GM18520 (cell line): ENCODE data around the gene PI4KA.
"Not testable (repeated sequence)": the region's sequence is repeated elsewhere in the genome, so short reads cannot be mapped to it uniquely, and the experiment has no call there.

Experiments
- ATAC-seq: cut with Tn5 transposase; IDR thresholded peaks from one replicate; pipeline ENCODE4 v1.9.1; 2021; ENCODE audit not compliant: unreplicated experiment

Gene PI4KA

GRCh38 chr22:20779014-20779817 is 79.4 kb downstream of the PI4KA start:
- no peak for ATAC-seq

GRCh38 chr22:20777420-20778177 is 81.0 kb downstream of the PI4KA start:
- ATAC-seq: no peak

- ATAC-seq: no peak
Measured at GRCh38 chr22:20776624-20777405, 81.8 kb downstream of the PI4KA start.

GRCh38 chr22:20775342-20775895 is 83.2 kb downstream of the PI4KA start:
- no peak for ATAC-seq

GRCh38 chr22:20774882-20775281 is 83.7 kb downstream of the PI4KA start:
- ATAC-seq: no peak

GRCh38 chr22:20773793-20774212 is 84.8 kb downstream of the PI4KA start, which contains the start of gene SERPIND1:
SERPIND1 (plus strand) TSS chr22:20774113; CDS start chr22:20779313, 5,200 bp downstream.
- ATAC-seq: no peak

GRCh38 chr22:20771918-20772625 is 86.5 kb downstream of the PI4KA start:
- no peak for ATAC-seq

- not testable (repeated sequence) for ATAC-seq
Measured at GRCh38 chr22:20769496-20769826, 89.2 kb downstream of the PI4KA start.

GRCh38 chr22:20766530-20766929 is 92.1 kb downstream of the PI4KA start:
- no peak for ATAC-seq

- ATAC-seq: no peak
Measured at GRCh38 chr22:20765938-20766337, 92.7 kb downstream of the PI4KA start.

GRCh38 chr22:20764729-20765128 is 93.9 kb downstream of the PI4KA start:
- no peak for ATAC-seq

- no peak for ATAC-seq
Measured at GRCh38 chr22:20764471-20764720, 94.2 kb downstream of the PI4KA start.

- no peak for ATAC-seq
Measured at GRCh38 chr22:20763630-20764470, 94.8 kb downstream of the PI4KA start.

- ATAC-seq: no peak
Measured at GRCh38 chr22:20762233-20762796, 96.3 kb downstream of the PI4KA start.

GRCh38 chr22:20761536-20761935 is 97.1 kb downstream of the PI4KA start:
- ATAC-seq: no peak

- no peak for ATAC-seq
Measured at GRCh38 chr22:20760084-20760483, 98.5 kb downstream of the PI4KA start.

GRCh38 chr22:20758688-20759087 is 99.9 kb downstream of the PI4KA start:
- no peak for ATAC-seq

- ATAC-seq: no peak
Measured at GRCh38 chr22:20756846-20757245, 101.8 kb downstream of the PI4KA start.

GRCh38 chr22:20752873-20753272 is 105.7 kb downstream of the PI4KA start:
- no peak for ATAC-seq
